Esophagus muscularis mucosa (tissue), 4 donors: ENCODE measurements around the gene PDGFD.

Experiments
- CTCF ChIP-seq, 3 experiments: fragments of 200-600 bp in 2 of 3; fragments of 450-650 bp in 1 of 3; sonication (generic) in 2 of 3; IDR thresholded peaks; one replicate each; pipeline ENCODE4 v1.5.1; 2017 to 2019; ENCODE audit warnings: antibody characterized with exemption in 3 of 3, mild to moderate bottlenecking in 2 of 3, moderate library complexity in 1 of 3
- EP300 ChIP-seq: sonication (generic); formaldehyde crosslinking; IDR thresholded peaks from one replicate; pipeline ENCODE4 v1.6.1; 2017; ENCODE audit warnings: antibody characterized with exemption
- POLR2A ChIP-seq: fragments of 450-650 bp; IDR thresholded peaks from one replicate; pipeline ENCODE4 v1.6.1; 2017; ENCODE audit warnings: antibody characterized with exemption, moderate library complexity, mild to moderate bottlenecking, low read depth
- POLR2AphosphoS5 ChIP-seq, 2 donors: sonication (generic); formaldehyde crosslinking; IDR thresholded peaks; one replicate each; pipeline ENCODE4 v1.6.1; 2017; ENCODE audit warnings: antibody characterized with exemption in 2 of 2

GRCh38 chr11:103968685-103969084, 195.3 kb downstream of the PDGFD start:
- TF ChIP-seq POLR2A (no peak), CTCF (IDR thresholded peaks at IDR 0.05) (no peak), POLR2AphosphoS5 (IDR thresholded peaks at IDR 0.05) (no peak), EP300 (no peak)
